Neural cell (in vitro differentiated cells): ENCODE measurements around the gene ARL6IP5. TPM values are rescaled to one million over a fixed set of nuclear protein-coding genes. Genes with fewer than 3 reads are reported as not detected.

ENCODE experiments used
- H2AFZ ChIP-seq: fragments of 200-600, 300-800 bp; sonication (generic), shearing (Covaris generic); 2 replicates; pipeline ENCODE4 v1.6.0; 2014; ENCODE audit warnings: low read depth, mild to moderate bottlenecking, antibody characterized with exemption, low read length, moderate library complexity
- H3F3A ChIP-seq: fragments of 200-600 bp; shearing (Covaris generic); 2 replicates; pipeline ENCODE4 v1.6.1; 2016; ENCODE audit warnings: mild to moderate bottlenecking, moderate library complexity, mixed read lengths, antibody characterized with exemption, low read length; ENCODE audit not compliant: insufficient read depth, poor library complexity, severe bottlenecking
- H3K27ac ChIP-seq: fragments of 200-600, 300-800 bp; sonication (generic), shearing (Covaris generic); 2 replicates; pipeline ENCODE4 v1.5.1; 2014; ENCODE audit warnings: mild to moderate bottlenecking, low read length, moderate library complexity
- H3K27me3 ChIP-seq: fragments of 300-800, 200-600 bp; sonication (generic), shearing (Covaris generic); 2 replicates; pipeline ENCODE4 v1.6.0; 2014; ENCODE audit warnings: mild to moderate bottlenecking, low read depth, low read length, moderate library complexity; ENCODE audit not compliant: insufficient read depth
- H3K36me3 ChIP-seq: fragments of 300-800, 200-600 bp; sonication (generic), shearing (Covaris generic); 2 replicates; pipeline ENCODE4 v1.5.1; 2014; ENCODE audit warnings: mild to moderate bottlenecking, antibody characterized with exemption, low read length, moderate library complexity; ENCODE audit not compliant: insufficient read depth
- H3K4me2 ChIP-seq: fragments of 300-800, 200-600 bp; sonication (generic), shearing (Covaris generic); 2 replicates; pipeline ENCODE4 v1.6.0; 2014; ENCODE audit warnings: mild to moderate bottlenecking, low read length
- H3K4me3 ChIP-seq: fragments of 300-800, 200-600 bp; sonication (generic), shearing (Covaris generic); 2 replicates; pipeline ENCODE4 v1.5.1; 2014; ENCODE audit warnings: mild to moderate bottlenecking, low read length, moderate library complexity
- H3K79me2 ChIP-seq: fragments of 200-600 bp; shearing (Covaris generic); replicated peaks from 2 replicates; pipeline ENCODE4 v1.6.0; 2014; ENCODE audit warnings: mild to moderate bottlenecking, low read length, moderate library complexity; ENCODE audit not compliant: insufficient read depth
- H3K9ac ChIP-seq: fragments of 300-800, 200-600 bp; sonication (generic), shearing (Covaris generic); 2 replicates; pipeline ENCODE4 v1.6.1; 2016; ENCODE audit warnings: mild to moderate bottlenecking, low read length, mixed read lengths
- H3K9me2 ChIP-seq: fragments of 200-600 bp; shearing (Covaris generic); 2 replicates; pipeline ENCODE4 v1.6.1; 2016; ENCODE audit warnings: mild to moderate bottlenecking, low read length, mixed read lengths; ENCODE audit not compliant: insufficient read depth
- H3K9me3 ChIP-seq: fragments of 200-600, 300-800 bp; sonication (generic), shearing (Covaris generic); 2 replicates; pipeline ENCODE4 v1.6.1; 2016; ENCODE audit warnings: mild to moderate bottlenecking, mixed run types, low read length, moderate library complexity, mixed read lengths
- H4K20me1 ChIP-seq: fragments of 200-600 bp; shearing (Covaris generic); 2 replicates; pipeline ENCODE4 v1.6.1; 2016; ENCODE audit warnings: mild to moderate bottlenecking, mixed run types; ENCODE audit not compliant: insufficient read depth
- CTCF ChIP-seq: fragments of 450-650 bp; IDR thresholded peaks from 2 replicates; pipeline ENCODE4 v1.5.1; 2014; ENCODE audit warnings: antibody characterized with exemption, mild to moderate bottlenecking, moderate library complexity; ENCODE audit not compliant: poor library complexity, severe bottlenecking
- EP300 ChIP-seq: fragments of 450-650 bp; conservative IDR thresholded peaks from 2 replicates; pipeline ENCODE4 v1.6.1; 2014; ENCODE audit warnings: antibody characterized with exemption, mild to moderate bottlenecking, moderate library complexity; ENCODE audit not compliant: poor library complexity, severe bottlenecking
- EZH2 ChIP-seq: fragments of 200-600, 300-800 bp; shearing (Covaris generic), sonication (generic); IDR thresholded peaks from 2 replicates; pipeline ENCODE4 v1.6.1; 2014; ENCODE audit warnings: antibody characterized with exemption, low read length, borderline replicate concordance, mild to moderate bottlenecking; ENCODE audit not compliant: insufficient read depth, poor library complexity, severe bottlenecking
- MXI1 ChIP-seq: fragments of 450-650 bp; conservative IDR thresholded peaks from 2 replicates; pipeline ENCODE4 v1.6.1; 2014; ENCODE audit warnings: antibody characterized with exemption, mild to moderate bottlenecking; ENCODE audit not compliant: poor library complexity, severe bottlenecking
- POLR2AphosphoS5 ChIP-seq: IDR thresholded peaks from 2 replicates; pipeline ENCODE4 v1.6.1; 2012
- RAD21 ChIP-seq: fragments of 450-650 bp; conservative IDR thresholded peaks from 2 replicates; pipeline ENCODE4 v1.6.1; 2014; ENCODE audit warnings: antibody characterized with exemption, mild to moderate bottlenecking, moderate library complexity
- SMC3 ChIP-seq: fragments of 450-650 bp; conservative IDR thresholded peaks from 2 replicates; pipeline ENCODE4 v1.6.1; 2014; ENCODE audit warnings: antibody characterized with exemption, mild to moderate bottlenecking, moderate library complexity; ENCODE audit not compliant: poor library complexity
- TAF1 ChIP-seq: IDR thresholded peaks from 2 replicates; pipeline ENCODE4 v1.6.1; 2012; ENCODE audit warnings: low read depth
- polyA plus RNA-seq: library from polyadenylated mRNA; depleted of rRNA; stranded (reverse); fragments of >200 nt; gene quantifications from 2 replicates; pipeline ENCODE4 v1.2.3, GENCODE V29; 2014
- TF ChIP-seq, protein P1 (sequence below): IDR thresholded peaks from 2 replicates; pipeline ENCODE4 v1.6.1; 2012; ENCODE audit warnings: borderline replicate concordance

The ARL6IP5 gene
- polyA plus RNA-seq, 1 donor from 2014 or later, result 108 TPM

DNA sequence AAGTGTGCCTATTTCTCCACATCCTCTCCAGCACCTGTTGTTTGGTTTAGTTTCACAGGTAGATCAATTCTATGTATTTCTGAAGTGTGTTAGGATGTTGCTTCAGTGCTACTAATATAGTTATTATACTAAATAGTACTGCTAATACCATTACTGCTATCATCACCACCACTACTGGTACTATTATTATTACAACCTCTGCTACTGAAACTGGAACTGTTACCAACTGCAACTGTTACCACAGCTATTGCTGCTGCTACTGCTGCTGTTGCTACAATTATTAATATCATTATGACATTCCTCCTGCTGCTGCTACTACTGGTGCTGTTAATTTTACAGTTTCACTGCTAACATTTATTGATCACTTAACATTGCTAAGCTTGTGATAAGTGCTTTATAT is 46.0 kb downstream of the ARL6IP5 start:
- H3K36me3 ChIP-seq, result no peaks in the 10 kb centered on the region
- no peaks in the 10 kb centered on the region for H3K27me3 ChIP-seq
- H3K27ac ChIP-seq, result no peak overlapping the region
- H3K9me2 ChIP-seq, result no peaks in the 10 kb centered on the region
- H2AFZ ChIP-seq, result no peak overlapping the region
- no peaks in the 10 kb centered on the region for H3K79me2 ChIP-seq
- H3F3A ChIP-seq, result no peaks in the 10 kb centered on the region
- no peaks in the 10 kb centered on the region for H3K9me3 ChIP-seq
- H3K9ac ChIP-seq, result no peak overlapping the region
- H3K4me3 ChIP-seq, result no peak overlapping the region
- no peak for TF ChIP-seq SMC3
- no peak for TF ChIP-seq EP300
- no peak for TF ChIP-seq TAF1
- TF ChIP-seq CTCF, result no peak
- no peak for TF ChIP-seq EZH2
- no peak for TF ChIP-seq RAD21
- TF ChIP-seq POLR2AphosphoS5, result no peak
- TF ChIP-seq, protein P1, sequence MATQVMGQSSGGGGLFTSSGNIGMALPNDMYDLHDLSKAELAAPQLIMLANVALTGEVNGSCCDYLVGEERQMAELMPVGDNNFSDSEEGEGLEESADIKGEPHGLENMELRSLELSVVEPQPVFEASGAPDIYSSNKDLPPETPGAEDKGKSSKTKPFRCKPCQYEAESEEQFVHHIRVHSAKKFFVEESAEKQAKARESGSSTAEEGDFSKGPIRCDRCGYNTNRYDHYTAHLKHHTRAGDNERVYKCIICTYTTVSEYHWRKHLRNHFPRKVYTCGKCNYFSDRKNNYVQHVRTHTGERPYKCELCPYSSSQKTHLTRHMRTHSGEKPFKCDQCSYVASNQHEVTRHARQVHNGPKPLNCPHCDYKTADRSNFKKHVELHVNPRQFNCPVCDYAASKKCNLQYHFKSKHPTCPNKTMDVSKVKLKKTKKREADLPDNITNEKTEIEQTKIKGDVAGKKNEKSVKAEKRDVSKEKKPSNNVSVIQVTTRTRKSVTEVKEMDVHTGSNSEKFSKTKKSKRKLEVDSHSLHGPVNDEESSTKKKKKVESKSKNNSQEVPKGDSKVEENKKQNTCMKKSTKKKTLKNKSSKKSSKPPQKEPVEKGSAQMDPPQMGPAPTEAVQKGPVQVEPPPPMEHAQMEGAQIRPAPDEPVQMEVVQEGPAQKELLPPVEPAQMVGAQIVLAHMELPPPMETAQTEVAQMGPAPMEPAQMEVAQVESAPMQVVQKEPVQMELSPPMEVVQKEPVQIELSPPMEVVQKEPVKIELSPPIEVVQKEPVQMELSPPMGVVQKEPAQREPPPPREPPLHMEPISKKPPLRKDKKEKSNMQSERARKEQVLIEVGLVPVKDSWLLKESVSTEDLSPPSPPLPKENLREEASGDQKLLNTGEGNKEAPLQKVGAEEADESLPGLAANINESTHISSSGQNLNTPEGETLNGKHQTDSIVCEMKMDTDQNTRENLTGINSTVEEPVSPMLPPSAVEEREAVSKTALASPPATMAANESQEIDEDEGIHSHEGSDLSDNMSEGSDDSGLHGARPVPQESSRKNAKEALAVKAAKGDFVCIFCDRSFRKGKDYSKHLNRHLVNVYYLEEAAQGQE, result no peak
- TF ChIP-seq MXI1, result no peak
- H3K4me2 ChIP-seq, result no peak overlapping the region
- no peaks in the 10 kb centered on the region for H4K20me1 ChIP-seq

DNA sequence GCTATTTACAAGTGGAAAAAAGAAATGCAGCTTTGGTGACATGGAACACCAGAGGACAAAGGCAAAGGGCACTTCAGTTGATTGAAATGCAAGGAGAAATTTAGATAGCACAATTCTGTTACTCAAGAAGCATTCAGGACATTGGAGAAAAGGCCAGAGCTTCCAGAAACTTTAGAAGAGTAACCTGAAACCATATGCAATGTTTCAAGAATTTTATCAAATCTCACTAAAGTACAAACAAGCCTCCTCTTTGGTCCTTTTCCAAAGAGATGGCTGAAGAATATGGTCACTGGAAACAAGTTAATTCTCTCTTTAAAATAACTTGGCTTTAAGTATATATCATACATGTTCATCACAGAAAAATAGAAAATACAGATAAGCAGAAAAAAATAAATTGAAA is 52.3 kb downstream of the ARL6IP5 start:
- TF ChIP-seq SMC3 (no peak), CTCF (no peak)
- TF ChIP-seq, protein P1, result no peak
- H4K20me1 ChIP-seq, result no peaks in the 10 kb centered on the region
- H3K4me2 ChIP-seq, result no peak overlapping the region
- no peak overlapping the region for H3K27ac ChIP-seq
- no peaks in the 10 kb centered on the region for H3K79me2 ChIP-seq
- H3K9me2 ChIP-seq, result no peaks in the 10 kb centered on the region
- H3K9ac ChIP-seq, result no peak overlapping the region
- no peaks in the 10 kb centered on the region for H3F3A ChIP-seq
- no peak overlapping the region for H2AFZ ChIP-seq
- no peak overlapping the region for H3K4me3 ChIP-seq
- H3K27me3 ChIP-seq, result no peaks in the 10 kb centered on the region
- no peaks in the 10 kb centered on the region for H3K36me3 ChIP-seq
- no peaks in the 10 kb centered on the region for H3K9me3 ChIP-seq
